Brain microvascular endothelial cell (primary cell): Measurements from ENCODE around the gene XPNPEP1.
A peak's percentile ranks its signal among the peaks of the same experiment; 100 is the strongest.

Experiments
- DNase-seq: peaks from one replicate; pipeline ENCODE4 v3.0.0-alpha.2; 2020
- H3K27ac ChIP-seq: fragments of 250-450 bp; sonication (Bioruptor Pico); 2 replicates; pipeline ENCODE4 v1.5.1; 2020; ENCODE audit warnings: mild to moderate bottlenecking, moderate library complexity
- H3K27me3 ChIP-seq: fragments of 250-450 bp; sonication (Bioruptor Pico); replicated peaks from 2 replicates; pipeline ENCODE4 v1.5.1; 2020; ENCODE audit warnings: mild to moderate bottlenecking
- H3K36me3 ChIP-seq: fragments of 250-450 bp; sonication (Bioruptor Pico); replicated peaks from 2 replicates; pipeline ENCODE4 v1.5.1; 2020; ENCODE audit warnings: mild to moderate bottlenecking
- H3K4me3 ChIP-seq: 2 replicates; pipeline ENCODE4 v1.5.1; 2011; ENCODE audit warnings: low read depth, mild to moderate bottlenecking, control low read depth, low read length, moderate library complexity
- in situ Hi-C: cut with HindIII; loops from 2 replicates; pipeline ENCODE4 v1.10.0; 2017; ENCODE audit warnings: low sequenced_read_pairs, low pct_ligation_motif_present
- TF ChIP-seq, protein P1 (sequence below): IDR thresholded peaks from 2 replicates; pipeline ENCODE4 v1.5.1; 2011; ENCODE audit warnings: low read depth, mild to moderate bottlenecking, moderate library complexity, low read length, control low read depth, inconsistent platforms; ENCODE audit errors: missing control alignments

The XPNPEP1 gene

DNA sequence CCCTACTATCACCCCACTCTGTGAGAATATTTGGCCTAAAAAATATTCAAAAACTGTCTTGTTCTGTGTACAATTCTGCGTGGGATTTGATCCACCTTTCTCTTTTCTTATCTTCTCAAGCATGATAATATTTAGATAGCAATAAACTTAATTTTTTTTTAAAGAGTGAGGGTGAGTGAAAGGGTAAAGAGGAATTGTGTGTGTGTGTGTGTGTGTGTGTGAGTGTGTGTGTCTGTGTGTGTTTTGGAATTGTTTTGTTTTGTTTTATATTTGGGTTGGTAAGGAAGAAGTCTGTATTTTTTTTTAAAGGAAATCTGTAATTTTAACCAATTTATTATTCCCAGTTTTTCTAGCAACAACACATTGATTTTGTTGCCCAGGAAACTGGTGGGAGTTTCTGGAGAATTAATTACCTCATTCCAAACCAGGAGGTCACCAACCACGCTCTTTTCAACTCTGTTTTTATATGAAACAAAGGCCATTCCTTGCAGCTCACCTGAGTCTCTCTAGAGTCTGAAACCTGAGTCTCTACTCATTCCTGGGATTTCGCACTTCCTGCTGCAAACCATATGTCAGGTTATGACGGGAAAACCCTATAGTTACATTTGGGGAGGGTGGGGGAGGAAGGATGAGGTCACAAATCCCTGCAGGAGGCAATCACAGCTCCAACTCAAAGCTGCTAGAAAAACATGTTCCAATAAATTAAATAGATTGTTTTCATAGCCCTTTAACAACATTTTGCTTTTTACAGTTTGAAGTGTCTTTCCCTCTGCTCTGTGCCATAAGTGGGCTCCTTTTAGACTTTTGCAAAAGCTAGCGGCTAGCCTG is 38.1 kb upstream of the XPNPEP1 start:
- Histone ChIP-seq H3K36me3 (no peaks in the 10 kb centered on the region), H3K27ac (peak overlapping the region; percentile 66), H3K27me3 (no peaks in the 10 kb centered on the region), H3K4me3 (no peak overlapping the region)
- TF ChIP-seq, protein P1, sequence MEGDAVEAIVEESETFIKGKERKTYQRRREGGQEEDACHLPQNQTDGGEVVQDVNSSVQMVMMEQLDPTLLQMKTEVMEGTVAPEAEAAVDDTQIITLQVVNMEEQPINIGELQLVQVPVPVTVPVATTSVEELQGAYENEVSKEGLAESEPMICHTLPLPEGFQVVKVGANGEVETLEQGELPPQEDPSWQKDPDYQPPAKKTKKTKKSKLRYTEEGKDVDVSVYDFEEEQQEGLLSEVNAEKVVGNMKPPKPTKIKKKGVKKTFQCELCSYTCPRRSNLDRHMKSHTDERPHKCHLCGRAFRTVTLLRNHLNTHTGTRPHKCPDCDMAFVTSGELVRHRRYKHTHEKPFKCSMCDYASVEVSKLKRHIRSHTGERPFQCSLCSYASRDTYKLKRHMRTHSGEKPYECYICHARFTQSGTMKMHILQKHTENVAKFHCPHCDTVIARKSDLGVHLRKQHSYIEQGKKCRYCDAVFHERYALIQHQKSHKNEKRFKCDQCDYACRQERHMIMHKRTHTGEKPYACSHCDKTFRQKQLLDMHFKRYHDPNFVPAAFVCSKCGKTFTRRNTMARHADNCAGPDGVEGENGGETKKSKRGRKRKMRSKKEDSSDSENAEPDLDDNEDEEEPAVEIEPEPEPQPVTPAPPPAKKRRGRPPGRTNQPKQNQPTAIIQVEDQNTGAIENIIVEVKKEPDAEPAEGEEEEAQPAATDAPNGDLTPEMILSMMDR, result no peak
- DNase-seq, result peak; percentile 57
- in situ Hi-C loops, result no loop called here

DNA sequence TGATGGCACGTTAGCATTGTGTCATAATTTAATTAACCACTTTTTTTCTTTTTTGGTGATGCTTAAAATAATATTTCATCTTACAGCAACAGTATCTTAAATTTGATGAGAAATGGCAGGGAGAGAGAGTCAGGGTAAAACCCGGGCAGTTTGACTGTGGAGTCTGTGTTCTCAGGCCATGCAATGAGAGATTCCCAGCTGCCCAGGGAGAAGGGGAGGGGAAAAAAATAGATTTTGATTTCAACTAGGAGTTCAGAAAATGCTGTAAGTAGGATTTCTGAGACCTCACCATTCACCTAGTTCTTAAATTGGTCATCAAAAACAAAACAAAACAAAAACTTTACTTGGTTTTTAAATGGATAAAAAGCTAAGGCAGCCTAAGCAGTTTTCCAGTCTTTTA is 37.4 kb upstream of the XPNPEP1 start:
- in situ Hi-C loops, result no loop called here
- H3K27me3 ChIP-seq, result no peaks in the 10 kb centered on the region
- no peak overlapping the region for H3K4me3 ChIP-seq
- no peaks in the 10 kb centered on the region for H3K36me3 ChIP-seq
- TF ChIP-seq, protein P1, result no peak
- no peak for DNase-seq
- peak overlapping the region; percentile 66 for H3K27ac ChIP-seq

DNA sequence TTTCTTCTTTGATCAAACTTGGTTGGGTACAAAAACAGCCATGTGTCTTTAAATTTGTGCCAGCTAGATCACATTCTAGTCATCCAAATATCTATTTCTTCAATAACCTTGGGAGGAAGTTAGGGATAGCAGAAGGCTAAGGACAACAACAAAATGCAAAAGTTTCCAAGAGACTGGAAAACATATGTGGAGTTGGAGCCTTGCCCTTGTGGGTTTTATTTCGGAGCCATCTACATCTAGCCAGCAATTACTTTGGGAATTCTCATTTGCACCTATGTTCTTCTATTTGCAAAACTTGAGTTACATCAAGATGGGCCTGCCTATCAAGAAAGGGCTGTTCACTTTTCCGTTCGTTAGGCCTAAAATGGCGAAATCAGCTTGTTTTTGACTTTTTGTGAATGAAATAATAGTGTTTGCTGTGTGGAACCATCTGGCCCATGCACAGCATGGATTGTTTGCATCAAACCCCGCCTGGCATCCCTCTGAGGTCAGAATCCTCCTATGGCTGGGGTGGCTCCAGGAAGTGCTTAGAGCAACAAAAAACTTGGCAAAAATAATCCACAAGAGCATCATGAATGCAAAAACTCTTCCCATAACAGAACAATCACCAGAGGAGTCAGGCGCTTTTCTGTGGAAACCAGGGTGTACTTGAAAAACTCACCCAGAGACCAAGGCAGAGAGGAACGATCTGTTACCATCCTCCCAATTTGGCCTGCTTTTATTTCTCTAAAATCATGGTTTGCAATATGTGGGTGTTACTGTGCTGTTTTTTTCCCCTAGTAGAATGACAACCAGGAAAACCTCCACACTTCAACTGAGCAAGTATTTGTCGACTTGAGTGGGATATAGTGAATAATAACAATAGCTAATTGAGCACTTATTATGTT is 36.2 kb upstream of the XPNPEP1 start:
- H3K27me3 ChIP-seq, result no peaks in the 10 kb centered on the region
- H3K36me3 ChIP-seq, result no peaks in the 10 kb centered on the region
- H3K27ac ChIP-seq, result no peak overlapping the region
- TF ChIP-seq, protein P1, result no peak
- no peak for DNase-seq
- H3K4me3 ChIP-seq, result no peak overlapping the region
- in situ Hi-C loops, result no loop called here

DNA sequence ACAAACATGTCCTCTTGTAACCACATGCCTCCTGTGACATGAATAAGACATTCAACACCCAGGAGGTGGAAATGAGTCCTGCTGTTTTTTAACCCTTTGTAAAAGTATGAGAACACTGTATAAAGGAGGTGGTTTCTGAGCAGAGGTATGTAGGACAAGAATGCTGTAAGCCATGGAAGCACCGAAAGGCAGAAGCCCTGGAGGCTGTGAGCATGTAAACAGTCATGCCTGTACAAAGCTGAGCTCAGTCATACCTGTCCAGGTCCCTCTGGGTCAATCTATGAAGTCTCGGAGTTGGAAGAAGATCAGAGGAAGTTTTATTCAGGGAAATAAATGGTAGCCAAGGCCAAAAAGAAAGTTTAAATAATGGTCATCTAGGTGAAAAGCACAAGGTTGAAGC is 34.7 kb upstream of the XPNPEP1 start:
- Histone ChIP-seq H3K27me3 (no peaks in the 10 kb centered on the region), H3K4me3 (no peak overlapping the region), H3K36me3 (no peaks in the 10 kb centered on the region), H3K27ac (no peak overlapping the region)
- no peak for DNase-seq
- in situ Hi-C loops, result no loop called here
- TF ChIP-seq, protein P1, result no peak

DNA sequence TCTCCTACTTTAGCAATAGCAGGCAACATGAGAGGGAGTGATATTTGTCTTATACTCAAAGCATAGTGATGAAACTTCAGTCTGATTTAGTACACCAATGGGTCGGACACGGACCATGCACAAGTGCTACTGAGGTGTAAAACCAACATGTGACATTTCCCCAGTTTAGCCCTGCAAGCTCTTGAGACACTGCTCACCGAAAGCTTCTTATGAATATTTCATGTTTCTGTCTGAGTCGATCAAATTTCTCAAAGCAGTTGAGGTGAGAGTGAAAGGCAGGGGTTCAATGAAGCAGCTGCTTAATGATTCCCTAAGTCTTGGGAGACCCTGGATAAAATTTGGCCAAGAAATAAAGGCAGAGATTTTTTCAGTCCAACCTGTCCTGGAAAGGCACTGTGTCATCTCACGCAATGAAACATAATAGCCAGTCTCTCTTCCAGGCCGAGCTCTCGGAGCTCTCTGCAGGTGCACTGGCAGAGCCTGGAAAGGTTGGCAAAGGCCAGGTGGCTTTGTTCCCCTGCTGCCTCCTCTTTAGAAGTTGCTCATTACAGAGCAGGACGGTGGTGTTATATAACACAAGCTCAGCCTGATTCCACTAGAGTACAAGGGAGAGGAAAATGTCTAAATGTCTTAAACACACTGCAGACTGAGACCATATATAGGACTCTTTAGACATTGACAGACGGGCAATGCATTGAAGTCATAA is 33.9 kb upstream of the XPNPEP1 start:
- TF ChIP-seq, protein P1, result no peak
- in situ Hi-C loops, result no loop called here
- no peaks in the 10 kb centered on the region for H3K36me3 ChIP-seq

More for the DNA sequence above, 33.9 kb upstream of the XPNPEP1 start:
- H3K4me3 ChIP-seq, result no peak overlapping the region
- no peak overlapping the region for H3K27ac ChIP-seq
- H3K27me3 ChIP-seq, result no peaks in the 10 kb centered on the region
- no peak for DNase-seq
